ENCODE data around the gene BBS7.

- no peak for TF ChIP-seq KDM1A (IDR thresholded peaks at IDR 0.05)
- TF ChIP-seq CBFB (CRISPR knock-in tag; IDR thresholded peaks at IDR 0.05), result no peak
- no peak for TF ChIP-seq ZNF311 (CRISPR knock-in tag; IDR thresholded peaks at IDR 0.05)
- no peak for TF ChIP-seq EZH2 (IDR thresholded peaks at IDR 0.05; ENCODE audit: borderline replicate concordance, low read depth, low read length)
- no peak for TF ChIP-seq TOE1 (IDR thresholded peaks at IDR 0.05; ENCODE audit: borderline replicate concordance)
- no peak for TF ChIP-seq TOE1 (CRISPR knock-in tag; IDR thresholded peaks at IDR 0.05; ENCODE audit: borderline replicate concordance, low read depth)
- no peak for TF ChIP-seq ATF4 (CRISPR knock-in tag; IDR thresholded peaks at IDR 0.05)
- no peak for TF ChIP-seq NR2C1 (IDR thresholded peaks at IDR 0.05)
- TF ChIP-seq NR2C1 (tag; IDR thresholded peaks at IDR 0.05), result no peak
- no peak for TF ChIP-seq CTCF (IDR thresholded peaks at IDR 0.05 in 2 of 3, conservative IDR thresholded peaks at IDR 0.05 in 1 of 3; ENCODE audit: insufficient read depth in 2 of 3, low read depth in 1 of 3, low read length in 3 of 3)
These were observed 48.2 kb downstream of the BBS7 start for GRCh38 chr4:121822047-121822446.
